Stimulated activated CD8-positive, alpha-beta memory T cell treated with anti-CD3 and anti-CD28 coated beads, Interleukin-4, amount 100 ng/mL, for 1 hour (primary cell): ENCODE results near the gene HOXB6.

Source experiments
- DNase-seq, 2 donors: peaks; one replicate each; pipeline ENCODE4 v3.0.0-alpha.2; 2020; ENCODE audit warnings: low read depth in 2 of 2, low spot score in 1 of 2

Gene HOXB6

GRCh38 chr17:48596000-48596734 lies 8.6 kb downstream of the HOXB6 start:
- no peak for DNase-seq

DNA sequence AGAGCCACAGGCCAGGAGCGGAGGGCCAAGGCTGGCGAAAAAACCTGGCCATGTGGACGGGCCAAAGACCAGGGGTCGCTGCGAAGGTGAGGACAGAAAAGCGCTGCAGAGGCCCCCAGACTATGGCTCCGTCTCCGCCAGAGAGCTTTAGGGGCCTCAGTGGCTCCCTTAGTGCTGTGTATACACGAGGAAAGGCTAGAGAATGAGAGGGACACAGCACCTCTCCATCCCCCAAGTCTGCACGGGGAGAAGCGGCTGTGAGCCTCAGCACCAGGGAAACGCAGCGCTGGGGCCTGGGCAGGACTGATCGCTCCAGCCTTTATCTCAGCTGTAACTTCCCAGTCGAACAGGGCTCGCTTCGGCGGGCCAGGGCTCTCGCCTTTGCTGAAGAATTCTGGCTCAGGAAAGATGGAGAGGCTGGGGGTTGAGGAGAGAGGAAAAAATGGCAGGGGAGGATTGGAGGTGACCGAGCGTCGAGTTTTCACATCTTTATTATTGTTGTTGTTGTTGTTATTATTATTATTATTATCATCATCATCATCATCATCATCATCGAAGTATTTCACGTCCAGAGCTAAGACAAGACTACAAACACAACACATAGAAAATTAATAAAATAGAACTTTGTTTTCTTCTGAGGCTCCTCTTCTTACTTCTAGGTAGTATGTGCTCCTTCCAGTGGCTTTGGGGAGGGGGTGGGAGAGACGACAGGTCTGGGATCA lies 9.3 kb downstream of the HOXB6 start:
- DNase-seq = no peak

DNA sequence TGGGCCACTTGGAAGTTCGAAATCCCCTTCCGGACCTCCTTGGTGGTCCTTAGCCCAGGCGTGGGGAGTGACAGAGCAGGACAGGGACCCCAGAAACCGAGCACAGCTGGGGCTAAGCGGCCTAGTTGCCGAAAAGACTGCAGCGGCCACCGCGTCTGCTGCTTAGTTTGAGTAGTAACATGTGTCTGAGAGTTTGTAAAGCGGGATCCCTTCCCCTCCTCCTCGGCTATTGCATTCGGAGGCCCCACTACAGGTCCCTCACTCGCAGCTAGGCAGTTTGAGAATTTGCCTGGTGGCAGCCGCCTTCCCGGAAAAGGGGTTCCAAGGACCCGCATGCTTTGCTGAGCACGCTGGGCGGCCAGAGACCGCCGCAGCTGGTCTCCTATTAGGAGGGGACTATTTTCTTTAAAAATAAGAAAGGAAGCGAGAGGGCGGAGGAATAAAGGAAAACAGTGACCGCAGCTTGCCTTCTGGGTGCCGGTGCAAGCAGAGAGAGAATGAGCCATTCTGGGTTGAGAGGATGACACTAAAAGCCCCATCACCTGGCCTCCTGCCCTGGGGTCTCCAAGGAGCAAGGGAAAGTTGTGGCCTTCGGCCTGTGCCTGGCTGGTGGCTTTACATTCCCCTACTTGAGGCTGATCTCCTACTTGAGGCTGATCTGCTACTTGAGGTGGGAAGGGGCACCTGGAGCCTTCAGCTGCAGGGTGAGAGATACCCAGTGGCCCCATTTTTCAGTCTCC lies 10.1 kb downstream of the HOXB6 start:
- DNase-seq = no peak

GRCh38 chr17:48593840-48594537 lies 10.8 kb downstream of the HOXB6 start:
- DNase-seq = peak; percentile 53 to 62

GRCh38 chr17:48593126-48593829 lies 11.5 kb downstream of the HOXB6 start, which contains the start of gene HOXB5:
Gene HOXB5, minus strand, starts transcription at chr17:48593779. Its CDS starts 97 bp downstream, at chr17:48593682.
- no peak for DNase-seq

GRCh38 chr17:48592577-48592976 lies 12.2 kb downstream of the HOXB6 start:
- no peak for DNase-seq

DNA sequence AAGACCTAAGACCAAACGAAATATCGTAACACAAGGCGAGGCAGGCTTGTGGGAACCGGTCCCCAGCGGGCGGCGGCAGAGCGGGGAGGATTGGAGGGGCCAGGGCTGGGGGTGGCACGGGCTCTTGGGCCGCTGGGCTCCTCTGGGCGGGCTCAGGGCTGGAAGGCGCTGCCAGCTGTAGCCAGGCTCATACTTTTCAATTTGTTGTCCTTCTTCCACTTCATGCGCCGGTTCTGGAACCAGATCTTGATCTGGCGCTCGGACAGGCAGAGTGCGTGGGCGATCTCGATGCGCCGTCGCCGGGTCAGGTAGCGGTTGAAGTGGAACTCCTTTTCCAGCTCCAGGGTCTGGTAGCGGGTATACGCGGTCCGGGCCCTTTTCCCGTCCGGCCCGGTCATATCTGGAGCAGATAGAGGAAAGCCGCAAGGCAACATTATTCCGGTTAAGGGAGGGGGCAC lies 12.7 kb downstream of the HOXB6 start:
- no peak for DNase-seq

DNA sequence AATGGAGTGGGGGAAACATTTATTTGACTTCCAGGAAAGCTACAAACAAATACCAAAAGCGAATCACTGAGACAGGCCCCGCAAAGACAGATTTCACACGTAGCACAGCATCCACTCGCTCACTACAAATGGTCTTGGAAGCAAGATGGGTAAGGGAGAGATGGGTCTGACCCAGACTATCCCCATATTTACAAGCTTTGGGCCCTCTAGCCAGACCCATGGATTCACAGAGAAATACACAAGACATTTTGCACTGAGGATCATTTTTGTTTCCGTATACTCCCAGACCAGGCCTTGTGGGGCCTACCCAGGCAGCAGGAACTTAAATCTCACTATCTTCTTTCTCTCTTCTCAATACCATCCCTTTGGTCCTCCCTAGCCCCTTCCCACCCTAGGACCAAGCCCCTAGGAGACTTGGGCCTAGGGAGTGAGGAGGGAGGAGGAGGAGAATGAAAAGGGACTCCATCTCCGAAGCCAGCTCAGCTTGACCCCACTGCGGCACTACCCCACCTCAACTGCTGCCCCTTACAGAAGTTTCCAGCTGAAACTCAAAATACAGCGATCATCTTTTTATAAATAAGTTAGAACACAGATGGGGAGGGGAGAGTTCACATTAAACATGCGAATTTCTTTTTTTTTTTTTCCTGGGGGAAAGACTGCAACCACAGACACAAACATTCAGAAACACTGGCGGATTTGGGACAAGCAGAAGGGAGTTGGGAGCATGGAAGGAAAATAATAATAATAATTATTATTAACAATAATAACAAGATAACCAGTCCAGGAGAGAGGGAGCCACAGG lies 13.3 kb downstream of the HOXB6 start:
- no peak for DNase-seq

- DNase-seq = no peak
These were observed 14.1 kb downstream of the HOXB6 start for GRCh38 chr17:48590607-48591161.

GRCh38 chr17:48589831-48590606 lies 14.8 kb downstream of the HOXB6 start, which contains the start of gene HOXB3:
Gene HOXB3, minus strand, starts transcription at chr17:48590241. Its CDS starts 37,767 bp downstream, at chr17:48552474.
- no peak for DNase-seq

DNA sequence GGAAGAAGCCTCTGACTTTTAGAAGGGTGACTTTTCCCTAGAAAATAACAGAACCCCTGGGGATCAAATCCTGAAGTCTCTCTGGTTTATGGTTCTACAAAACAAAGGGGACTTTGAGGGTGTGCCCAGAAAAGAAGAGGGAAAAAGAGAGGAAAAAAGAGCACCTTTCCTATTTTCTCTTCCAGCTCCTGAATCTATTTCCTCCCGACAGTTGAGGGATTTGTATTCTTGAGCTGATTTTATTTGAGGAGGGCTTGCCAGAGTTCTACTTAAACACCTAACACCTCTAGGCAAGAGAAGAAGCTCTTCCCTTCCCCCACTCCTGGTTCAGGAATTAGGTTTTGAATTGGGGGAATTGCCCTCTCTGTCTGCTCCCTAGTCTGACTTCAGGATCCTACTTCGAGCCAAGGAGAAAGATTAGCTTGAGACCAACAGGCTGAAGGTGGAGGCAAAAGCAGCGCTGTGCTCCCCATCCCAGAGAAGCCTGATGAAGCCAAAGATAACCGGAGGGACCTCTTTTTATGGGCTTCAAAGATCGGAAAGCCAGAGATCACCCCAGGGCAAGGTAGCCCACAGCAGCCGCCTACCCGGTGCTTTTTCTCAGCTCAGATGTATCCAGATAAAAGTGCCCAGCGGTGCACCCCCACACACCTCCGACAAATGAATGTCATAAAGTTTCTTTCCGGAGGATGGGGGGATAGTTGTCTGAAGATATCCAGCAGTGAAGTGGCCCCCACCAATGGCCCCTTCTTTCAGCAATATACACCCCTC lies 15.5 kb downstream of the HOXB6 start:
- DNase-seq = no peak

DNA sequence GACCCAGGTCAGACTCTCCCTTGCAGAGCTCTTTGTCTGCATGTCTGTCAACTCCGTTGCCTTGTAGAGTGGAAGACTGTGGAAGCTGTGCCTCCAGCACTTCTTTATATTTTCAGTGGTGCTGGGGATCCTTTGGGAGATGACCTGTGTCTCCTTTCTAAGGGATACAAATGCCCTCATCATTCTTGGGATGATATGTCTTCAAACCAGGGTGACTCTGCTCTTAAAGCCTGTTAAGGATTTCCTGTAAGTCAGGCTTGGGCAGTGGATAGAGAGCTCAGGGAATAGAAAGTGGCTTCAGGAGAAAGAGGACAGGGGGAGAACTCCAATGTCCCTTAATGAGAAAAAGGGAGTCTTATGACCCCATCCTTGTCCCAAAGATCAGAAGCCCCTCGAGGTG lies 16.3 kb downstream of the HOXB6 start:
- no peak for DNase-seq

DNA sequence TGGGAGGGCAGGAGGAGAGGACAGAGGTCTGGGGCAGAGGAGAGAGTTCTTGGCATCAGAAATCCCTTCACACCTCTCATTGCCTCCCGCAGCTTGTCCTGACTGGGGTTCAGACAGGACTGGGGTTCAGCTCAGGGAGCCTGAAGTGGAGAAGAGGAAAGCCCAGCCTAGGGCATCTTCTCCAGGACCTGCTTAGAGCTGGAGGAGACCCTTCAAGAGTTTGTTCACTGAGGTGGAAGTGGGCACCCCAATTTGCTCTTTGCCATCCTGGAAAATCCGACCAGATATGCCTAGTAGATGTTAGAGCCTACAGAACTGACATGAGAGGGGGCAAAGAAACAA lies 16.7 kb downstream of the HOXB6 start:
- DNase-seq = no peak

- no peak for DNase-seq
These were observed 17.3 kb downstream of the HOXB6 start for GRCh38 chr17:48587276-48588073.

- no peak for DNase-seq
These were observed 18.2 kb downstream of the HOXB6 start for GRCh38 chr17:48586355-48587258.

DNA sequence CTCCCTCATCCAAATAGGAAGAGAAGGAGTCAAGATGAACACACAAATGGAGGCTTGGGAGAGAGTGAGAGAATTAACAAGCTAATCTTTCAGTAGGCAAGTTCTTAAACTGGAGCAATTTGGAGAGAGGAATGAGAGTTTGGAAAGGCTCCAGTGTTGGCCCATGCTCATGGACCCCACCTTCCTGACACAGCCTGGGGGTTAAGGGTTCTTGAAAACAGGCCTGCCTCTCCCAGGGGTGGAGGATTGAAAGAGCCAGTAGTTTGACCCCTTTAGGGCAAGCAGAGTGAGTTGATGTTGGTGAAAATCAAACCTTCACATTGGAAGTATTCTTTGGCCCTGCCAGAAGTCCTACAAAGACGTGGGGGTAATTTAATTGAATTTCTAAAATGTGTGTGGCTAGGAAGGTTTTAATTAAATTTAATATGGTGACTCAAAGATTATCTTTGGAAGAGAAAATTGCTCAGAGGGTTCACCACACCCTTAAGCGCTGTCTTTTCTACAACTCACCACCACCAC lies 20.5 kb downstream of the HOXB6 start:
- no peak for DNase-seq
